Adipose tissue (tissue), 3 donors: ENCODE data around the gene TSPAN14. TPM values are rescaled to one million over a fixed set of nuclear protein-coding genes. Genes with fewer than 3 reads are reported as not detected.

ENCODE experiments used
- H3K27ac ChIP-seq: one replicate; pipeline ENCODE4 v1.5.1; 2013; ENCODE audit warnings: low read depth, low read length
- WGBS, 3 donors: extraction: QIAGEN DNeasy Blood & Tissue Kit; methylation state at CpG; one replicate each; pipeline ENCODE4 v1.1.7; 2013; 5-methylcytosine and 5-hydroxymethylcytosine counted together
- polyA plus RNA-seq, 3 donors: library from polyadenylated mRNA; stranded (reverse); fragments of 200-250 nt; gene quantifications; one replicate each; pipeline ENCODE4 v1.2.3, GENCODE V29; 2013
- donor health status: healthy with polysubstance abuse.
- donor health status: Bipolar disorder and iron deficiency.
- donor health status: healthy.

Gene TSPAN14
- polyA plus RNA-seq, 3 donors = 29.5 to 82.7 (median 36.2) TPM

DNA sequence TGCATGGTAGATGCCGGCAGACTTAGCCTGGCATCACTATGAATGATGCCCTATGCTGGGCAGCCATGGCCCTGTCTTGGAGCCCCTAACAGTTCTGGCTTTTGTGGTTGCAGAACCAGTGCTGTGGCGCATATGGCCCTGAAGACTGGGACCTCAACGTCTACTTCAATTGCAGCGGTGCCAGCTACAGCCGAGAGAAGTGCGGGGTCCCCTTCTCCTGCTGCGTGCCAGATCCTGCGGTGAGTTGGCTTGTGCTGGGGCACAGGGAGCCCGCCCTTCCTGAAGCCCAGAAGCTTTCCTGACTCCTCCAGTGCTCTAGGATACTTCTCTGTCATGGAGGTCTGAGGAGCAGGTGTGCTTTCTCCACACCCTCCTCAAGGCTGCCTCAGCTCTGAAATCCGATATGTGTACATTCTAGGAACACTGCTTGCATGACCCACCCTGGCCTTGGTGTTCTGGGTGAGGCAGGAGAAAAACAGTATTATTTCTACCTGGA, 58.0 kb downstream of the TSPAN14 start:
- 81 to 88% (median 88%) methylated on average over 10 of the region's 10 CpGs for WGBS, 3 donors
- no peak overlapping the region for H3K27ac ChIP-seq

DNA sequence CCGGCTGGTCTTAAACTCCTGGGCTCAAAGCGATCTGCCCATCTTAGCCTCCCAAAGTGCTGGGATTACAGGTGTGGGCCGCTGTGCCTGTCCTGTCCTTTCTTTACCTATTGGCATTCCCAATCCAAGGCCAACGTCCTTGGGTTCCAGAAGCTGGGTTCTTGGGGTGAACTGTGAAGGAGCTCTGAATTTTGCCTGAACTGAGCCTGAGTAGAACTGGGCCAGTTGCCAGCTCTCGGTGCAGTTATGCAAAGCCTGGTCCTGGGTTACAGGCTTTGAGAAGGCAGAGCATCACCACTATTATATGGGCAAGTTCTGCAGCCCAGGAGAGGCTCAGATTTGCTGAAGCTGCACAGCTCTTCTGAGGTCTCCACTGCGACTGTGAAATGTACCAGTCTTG, 59.0 kb downstream of the TSPAN14 start:
- WGBS, 3 donors = 90 to 91% (median 90%) methylated on average over 6 of the region's 6 CpGs

DNA sequence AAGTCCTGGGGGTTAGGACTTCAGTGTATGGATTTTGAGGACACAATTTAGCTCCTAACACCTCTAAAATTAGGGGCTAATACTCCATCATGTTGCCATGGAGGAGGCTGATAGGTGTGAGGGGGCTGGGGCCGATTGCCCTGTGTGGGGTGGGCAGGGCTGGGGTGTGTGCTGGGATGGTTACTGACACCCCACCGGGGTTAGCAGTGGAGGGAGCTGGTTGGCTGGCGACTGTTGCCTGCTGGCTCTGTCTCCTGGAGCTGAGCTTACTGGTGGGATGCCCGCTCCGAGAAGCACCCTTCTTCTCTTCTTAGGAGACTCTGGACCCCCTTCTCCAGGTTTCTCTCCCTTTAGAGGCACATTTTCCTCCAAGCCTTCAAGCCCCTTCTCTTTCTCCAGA, 61.4 kb downstream of the TSPAN14 start:
- H3K27ac ChIP-seq = no peak overlapping the region
- WGBS, 3 donors = 84 to 93% (median 91%) methylated on average over 5 of the region's 5 CpGs

More for the DNA sequence above, 59.0 kb downstream of the TSPAN14 start:
- no peak overlapping the region for H3K27ac ChIP-seq

DNA sequence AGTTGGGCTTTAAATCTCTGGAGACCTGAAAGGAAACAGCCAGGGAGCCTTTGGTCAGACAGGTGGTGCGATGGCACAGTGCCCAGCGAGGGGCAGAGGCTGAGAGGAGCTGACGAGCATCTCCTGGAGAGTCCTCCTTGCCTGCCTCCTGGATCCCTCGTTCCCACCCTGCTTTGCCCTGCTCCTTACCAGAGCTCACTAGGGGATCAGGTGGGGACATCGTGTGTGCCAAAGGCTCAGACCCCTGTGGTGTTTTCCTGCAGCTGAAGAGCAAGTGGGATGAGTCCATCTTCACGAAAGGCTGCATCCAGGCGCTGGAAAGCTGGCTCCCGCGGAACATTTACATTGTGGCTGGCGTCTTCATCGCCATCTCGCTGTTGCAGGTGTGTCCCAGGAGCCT, 61.8 kb downstream of the TSPAN14 start:
- 90 to 94% (median 94%) methylated on average over 12 of the region's 12 CpGs for WGBS, 3 donors
- H3K27ac ChIP-seq = no peak overlapping the region

DNA sequence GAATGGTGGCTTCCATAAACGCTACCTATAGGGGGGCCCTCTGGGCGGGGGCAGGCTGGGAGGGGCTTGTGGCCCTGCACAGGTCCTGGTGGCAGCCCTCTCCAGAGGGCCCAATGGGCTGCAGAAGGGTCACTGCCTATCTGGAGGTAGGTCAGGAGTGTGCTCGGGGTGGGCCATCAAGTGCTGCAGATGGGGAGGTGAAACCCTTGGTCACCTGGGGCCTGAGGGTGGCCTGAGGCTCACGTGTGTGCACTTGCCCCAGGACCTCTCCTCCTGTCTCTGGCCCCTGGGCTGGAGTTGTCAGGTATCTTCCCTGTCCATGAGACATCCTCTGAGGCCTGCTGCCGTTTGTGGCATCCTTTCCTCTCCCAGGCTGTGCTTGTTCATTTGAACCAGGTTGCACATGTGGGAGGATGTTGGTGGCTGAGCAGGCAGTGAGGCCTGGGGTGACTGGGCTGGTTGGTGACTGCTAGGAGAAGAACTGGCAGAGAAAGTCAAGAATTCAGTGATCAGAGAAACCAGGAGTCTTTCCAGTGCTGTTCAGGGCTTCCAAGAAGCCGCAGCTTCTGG, 62.5 kb downstream of the TSPAN14 start:
- H3K27ac ChIP-seq = no peak overlapping the region
- WGBS, 3 donors = 79 to 89% (median 82%) methylated on average over 6 of the region's 6 CpGs

DNA sequence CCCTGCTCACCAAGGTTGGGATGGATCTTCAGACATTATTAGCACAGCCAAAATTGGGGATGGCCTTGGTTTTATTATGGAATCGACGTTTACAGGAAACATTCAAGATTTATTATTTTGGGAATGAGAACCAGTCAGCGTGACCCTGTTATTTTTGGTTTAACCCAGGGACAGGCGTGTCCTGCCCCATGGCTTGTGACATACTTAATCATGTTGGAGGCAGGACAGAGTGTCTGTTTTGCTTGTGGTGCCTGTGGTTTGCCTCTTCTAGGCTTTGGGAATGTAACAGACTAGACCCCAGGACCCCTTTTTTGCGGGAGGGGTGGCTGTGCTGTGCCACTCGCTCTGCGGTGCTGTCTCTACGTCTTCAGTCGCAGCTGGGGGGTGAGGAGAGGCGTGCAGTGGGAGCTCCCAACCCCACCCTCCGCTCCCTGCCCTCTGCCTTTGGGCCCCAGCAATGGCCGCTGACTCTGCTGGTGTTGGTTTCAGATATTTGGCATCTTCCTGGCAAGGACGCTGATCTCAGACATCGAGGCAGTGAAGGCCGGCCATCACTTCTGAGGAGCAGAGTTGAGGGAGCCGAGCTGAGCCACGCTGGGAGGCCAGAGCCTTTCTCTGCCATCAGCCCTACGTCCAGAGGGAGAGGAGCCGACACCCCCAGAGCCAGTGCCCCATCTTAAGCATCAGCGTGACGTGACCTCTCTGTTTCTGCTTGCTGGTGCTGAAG, 63.5 kb downstream of the TSPAN14 start:
- H3K27ac ChIP-seq = no peak overlapping the region

DNA sequence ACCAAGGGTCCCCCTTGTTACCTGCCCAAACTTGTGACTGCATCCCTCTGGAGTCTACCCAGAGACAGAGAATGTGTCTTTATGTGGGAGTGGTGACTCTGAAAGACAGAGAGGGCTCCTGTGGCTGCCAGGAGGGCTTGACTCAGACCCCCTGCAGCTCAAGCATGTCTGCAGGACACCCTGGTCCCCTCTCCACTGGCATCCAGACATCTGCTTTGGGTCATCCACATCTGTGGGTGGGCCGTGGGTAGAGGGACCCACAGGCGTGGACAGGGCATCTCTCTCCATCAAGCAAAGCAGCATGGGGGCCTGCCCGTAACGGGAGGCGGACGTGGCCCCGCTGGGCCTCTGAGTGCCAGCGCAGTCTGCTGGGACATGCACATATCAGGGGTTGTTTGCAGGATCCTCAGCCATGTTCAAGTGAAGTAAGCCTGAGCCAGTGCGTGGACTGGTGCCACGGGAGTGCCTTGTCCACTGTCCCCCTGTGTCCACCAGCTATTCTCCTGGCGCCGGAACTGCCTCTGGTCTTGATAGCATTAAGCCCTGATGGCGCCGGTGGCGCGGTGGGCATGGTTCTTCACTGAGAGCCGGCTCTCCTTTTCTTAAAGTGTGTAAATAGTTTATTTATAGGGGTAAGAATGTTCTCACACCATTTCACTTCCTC, 64.2 kb downstream of the TSPAN14 start:
- no peak overlapping the region for H3K27ac ChIP-seq
- 86 to 91% (median 88%) methylated on average over 17 of the region's 17 CpGs for WGBS, 3 donors

More for the DNA sequence above, 63.5 kb downstream of the TSPAN14 start:
- WGBS, 3 donors = 81 to 91% (median 87%) methylated on average over 21 of the region's 21 CpGs

DNA sequence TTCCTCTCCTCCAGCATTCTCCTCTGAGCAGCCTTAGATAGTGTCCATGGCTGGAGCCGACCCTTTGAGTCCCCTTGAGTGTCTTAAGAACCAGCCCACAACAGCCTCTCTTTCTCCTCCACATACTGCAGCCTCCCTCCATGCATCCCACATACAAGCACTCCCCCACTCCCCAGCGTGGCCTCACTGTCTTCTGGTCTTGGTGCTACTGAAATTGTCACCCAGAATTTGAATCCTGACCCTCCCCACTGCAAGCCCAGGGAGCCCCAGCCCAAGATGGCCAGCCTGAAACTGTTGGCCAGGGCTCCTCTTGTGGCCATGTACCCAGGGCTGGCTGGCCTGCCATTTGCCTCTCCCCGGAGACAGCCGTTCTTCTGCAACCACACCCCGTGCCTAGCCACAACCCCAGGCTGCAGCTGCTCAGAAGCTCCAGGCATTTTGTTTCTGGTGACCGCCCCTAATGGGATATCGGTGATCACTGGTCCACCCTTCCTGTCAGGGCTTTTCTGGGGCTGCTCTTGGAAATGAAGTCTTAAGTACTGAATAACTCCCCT, 64.8 kb downstream of the TSPAN14 start:
- 49 to 70% (median 57%) methylated on average over 7 of the region's 7 CpGs for WGBS, 3 donors
- no peak overlapping the region for H3K27ac ChIP-seq

DNA sequence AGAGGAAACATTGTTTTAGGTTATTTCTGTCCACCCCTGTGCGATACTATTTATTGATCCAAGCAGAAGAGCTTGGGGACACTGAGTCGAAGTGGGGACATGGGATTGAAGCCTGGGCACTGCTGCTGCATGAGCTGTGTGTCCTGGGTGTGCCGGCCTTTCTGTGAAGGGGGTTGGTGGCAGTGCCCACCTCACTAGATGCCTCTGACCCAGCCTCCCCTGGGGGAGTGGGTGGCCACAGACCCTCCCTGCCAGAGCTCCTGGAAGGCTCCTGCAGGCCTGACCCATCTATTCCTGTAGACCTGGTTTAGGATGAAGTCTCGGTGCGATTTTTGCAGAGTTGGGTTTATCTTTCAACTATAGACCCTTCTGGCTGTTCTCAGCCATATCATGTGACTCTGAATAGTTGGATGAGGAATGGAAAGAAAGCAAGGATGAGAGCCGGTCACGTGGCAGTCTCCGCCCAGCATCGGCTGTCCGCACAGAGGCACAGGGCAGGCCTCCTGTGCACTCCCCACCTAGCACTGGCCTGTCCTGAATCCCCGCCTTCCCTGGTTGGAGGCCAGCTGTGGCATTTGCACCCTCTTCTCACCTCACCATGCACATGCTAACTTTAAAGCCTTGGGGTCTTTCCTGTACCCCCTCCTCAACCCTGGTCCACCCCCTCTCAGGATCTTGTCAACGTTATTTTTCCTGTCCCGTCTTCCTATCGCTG, 66.0 kb downstream of the TSPAN14 start:
- no peak overlapping the region for H3K27ac ChIP-seq
- 85 to 91% (median 87%) methylated on average over 14 of the region's 14 CpGs for WGBS, 3 donors

DNA sequence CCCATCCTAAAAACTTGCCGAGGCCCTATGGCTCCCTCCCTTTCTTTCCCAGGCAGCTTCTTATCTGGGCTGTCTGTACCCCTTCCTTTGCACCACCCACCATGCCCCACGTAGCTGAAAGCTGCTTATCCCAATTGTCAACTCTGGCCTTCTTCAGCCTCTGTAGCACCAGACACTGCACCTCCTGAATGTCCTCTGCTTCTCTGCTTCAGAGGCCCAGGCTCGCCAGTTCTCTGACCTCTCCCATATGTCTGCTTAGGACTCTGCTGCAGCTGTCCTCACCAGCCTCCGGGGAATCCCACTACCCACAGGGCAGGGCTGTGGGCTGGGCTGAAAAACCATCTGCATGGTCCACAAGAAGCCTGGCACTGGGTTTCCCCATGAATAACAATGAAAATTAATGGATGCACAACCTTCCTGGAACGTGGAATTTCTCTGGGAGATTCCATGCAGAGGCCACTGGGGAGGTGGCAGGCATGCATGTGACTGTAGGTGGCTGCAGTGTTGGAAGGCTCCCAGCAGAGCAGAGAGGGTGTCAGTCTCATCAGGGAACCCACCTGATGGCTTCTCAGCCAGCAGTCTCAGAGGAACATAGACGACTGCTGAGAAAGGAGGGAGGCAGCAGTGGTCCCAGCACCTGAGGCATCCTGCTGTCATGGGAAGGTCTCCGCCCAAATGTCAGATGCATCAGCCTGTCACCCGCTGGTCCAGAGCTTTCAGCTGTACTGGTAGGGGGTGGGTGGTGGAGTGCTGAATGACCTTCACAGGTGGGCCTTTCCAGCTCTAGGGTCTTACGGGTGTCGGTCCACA, 66.8 kb downstream of the TSPAN14 start:
- H3K27ac ChIP-seq = no peak overlapping the region
- 82 to 90% (median 89%) methylated on average over 10 of the region's 10 CpGs for WGBS, 3 donors

DNA sequence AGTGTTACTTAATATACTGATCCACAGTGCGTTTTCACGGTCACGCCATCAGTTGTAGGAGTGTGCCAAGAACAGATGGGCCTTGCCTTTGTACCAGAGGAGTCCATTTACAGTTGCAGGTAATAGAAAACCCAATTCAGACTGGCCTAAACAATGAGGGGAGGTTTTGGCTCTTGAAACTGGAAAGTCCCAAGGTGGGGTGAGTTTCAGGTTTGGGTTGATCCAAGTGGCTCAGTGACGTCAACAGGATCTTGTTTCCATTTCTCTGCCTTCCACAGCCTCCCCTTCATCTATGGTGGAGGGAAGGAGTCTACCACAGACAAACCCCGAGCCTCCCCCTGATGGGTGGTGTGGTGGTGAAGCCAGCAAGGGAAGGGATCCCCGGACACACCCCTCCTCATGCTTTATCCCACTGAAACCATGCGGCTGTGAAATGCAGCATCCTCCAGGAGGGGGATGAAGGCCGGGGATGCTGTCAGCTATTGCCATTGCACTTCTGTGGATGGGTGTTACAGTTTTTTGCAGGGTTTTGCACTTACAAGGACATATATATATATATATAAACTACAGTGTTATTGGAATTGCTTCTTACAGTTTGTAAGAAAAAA, 68.8 kb downstream of the TSPAN14 start:
- WGBS, 3 donors = 72 to 87% (median 77%) methylated on average over 8 of the region's 8 CpGs
- no peak overlapping the region for H3K27ac ChIP-seq

DNA sequence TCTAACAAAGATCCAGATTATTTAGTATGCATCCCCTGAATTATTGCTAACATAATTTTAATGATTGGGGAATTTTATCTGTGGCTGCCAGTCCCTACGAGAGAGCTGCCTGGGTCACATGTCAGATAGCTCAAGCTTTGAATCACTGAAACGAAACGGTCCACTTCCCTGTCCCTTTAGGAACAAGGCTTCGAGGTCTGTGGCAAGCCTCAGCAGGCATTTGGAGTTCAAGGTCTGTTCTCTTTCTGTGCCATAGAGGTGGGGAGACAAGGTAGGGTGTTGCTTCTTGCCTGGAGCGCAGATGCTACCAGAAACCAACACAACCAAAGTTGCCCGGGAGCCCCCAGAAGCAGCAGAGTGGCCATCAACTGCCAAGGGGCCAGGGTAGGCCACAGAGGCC, 69.7 kb downstream of the TSPAN14 start:
- 46 to 50% (median 49%) methylated on average over 6 of the region's 6 CpGs for WGBS, 3 donors
- no peak overlapping the region for H3K27ac ChIP-seq

DNA sequence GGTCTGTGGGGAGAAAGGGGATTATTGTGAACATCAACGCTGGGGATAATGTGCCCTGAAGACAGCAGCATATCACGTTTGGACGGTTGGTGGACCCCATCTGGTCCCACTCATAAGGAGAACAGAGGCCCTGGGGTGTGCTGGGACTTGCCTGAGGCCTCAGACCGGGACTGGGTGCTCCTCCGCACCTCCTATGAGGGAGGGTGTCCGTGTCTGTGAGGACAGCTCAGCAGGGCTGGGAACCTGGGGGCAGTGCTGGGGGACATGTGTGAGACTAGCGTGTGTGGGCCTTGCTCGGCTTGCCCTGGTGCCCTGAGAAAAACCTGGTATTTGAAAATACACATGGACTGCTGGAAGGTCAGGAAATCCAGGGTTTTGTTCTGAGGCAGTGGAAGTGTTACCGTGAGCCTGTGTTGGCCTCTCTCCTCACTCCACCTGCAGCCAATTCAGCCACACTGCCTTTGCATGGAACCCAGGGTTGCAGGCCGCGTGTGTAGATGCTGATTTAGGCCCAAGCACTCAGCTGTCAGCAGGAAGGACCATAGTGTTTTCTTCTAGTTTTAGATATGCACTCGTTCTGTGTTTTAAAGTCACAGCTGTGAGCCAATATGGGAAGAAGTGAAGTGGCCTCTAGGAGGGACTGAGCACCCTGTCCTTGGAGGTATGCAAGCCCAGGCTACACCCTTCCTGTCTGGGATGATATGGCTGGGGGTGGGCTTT, 70.2 kb downstream of the TSPAN14 start:
- H3K27ac ChIP-seq = no peak overlapping the region
- WGBS, 3 donors = 68 to 79% (median 78%) methylated on average over 12 of the region's 12 CpGs

DNA sequence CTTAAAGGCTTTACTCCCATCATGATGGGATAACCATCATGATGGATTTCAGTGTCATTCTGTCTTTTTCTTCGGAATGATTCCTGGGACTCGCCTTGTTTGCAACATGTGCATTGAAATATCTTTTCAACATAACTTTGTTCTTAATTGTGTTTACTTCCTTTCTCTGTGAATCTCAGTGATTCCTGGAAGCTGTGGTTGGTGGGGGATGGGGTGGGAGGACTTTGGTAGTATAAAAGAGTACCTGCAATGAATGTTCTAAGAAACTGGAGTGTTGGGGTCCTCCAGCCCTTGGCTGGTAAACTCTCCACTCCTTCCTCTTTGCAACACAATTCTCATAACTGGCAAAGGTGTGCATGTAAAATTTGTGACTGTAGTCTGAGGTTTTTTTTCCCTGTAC, 72.1 kb downstream of the TSPAN14 start:
- whole genome bisulfite sequencing, 3 donors = 41 to 57% (median 50%) methylated on average over 2 of the region's 2 CpGs
- H3K27ac ChIP-seq = no peak overlapping the region

DNA sequence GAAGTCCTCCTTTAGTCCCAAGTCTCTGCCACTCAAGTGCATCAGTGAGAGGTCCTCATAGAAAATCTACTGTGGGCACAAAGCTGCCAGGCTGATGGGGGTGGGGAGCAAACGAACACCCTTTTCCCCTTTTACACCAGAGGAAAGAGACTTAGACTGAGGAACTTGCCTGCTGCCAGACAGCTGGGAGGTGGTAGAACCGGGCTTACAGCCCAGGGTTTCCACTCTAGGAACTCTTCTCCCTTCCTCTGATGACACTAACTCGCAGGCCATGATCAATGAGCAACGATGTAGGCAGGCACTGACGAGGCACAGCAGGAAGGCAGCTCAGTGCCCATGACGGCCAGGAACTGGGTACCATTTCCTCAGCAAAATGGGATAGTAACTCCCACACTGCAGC, 72.6 kb downstream of the TSPAN14 start:
- H3K27ac ChIP-seq = no peak overlapping the region
- WGBS, 3 donors = 27 to 49% (median 27%) methylated on average over 6 of the region's 6 CpGs

DNA sequence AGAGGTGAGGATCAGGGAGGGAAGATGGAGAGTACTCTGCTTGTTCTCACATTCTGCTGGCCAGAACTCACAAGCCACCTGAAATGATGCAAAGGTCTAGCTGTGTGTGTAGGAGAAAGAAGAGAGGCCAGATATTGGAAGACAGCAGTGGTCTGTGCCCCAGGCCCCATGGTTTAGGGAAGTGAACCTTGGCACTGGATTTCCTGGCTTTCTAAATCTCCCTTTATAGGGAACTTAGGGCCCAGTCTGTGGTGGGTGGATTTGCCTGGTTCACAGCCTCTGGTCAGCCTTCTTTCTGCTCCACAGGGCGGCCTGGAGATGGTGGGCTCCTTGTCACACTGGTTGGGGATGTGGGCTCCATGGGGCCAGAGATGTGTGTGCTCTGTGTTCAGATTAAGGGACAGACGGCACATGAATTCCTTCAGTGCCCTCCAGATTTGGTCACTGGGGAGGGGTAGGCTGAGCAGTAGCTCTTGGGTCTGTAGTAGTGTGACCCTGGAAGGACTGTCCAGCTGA, 74.1 kb downstream of the TSPAN14 start:
- WGBS, 3 donors = 69 to 92% (median 77%) methylated on average over 2 of the region's 2 CpGs
- H3K27ac ChIP-seq = no peak overlapping the region

DNA sequence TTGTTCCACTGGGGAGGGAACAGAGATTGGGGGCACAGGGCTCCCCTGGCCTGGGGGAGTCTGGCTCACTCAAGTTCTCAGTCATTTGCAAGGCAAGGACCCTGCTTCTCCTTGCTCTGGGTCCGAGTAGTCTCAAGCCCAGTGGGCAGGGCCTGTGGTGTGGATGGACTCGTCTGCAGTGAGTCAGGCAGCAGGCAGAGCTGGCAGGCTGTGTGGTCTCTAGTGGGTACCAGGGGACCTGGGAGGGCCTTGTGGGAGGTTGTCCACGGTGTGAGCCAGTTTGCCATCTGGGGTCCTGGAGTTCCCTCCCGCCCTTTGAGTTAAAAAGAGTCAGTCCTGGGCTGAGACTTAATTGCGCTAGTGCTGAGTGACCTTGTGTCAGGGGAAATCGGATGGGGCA, 74.8 kb downstream of the TSPAN14 start:
- WGBS, 3 donors = 61 to 81% (median 68%) methylated on average over 6 of the region's 6 CpGs
- H3K27ac ChIP-seq = no peak overlapping the region
